ENCODE results near the gene SERPIND1.
"Not testable (repeated sequence)": the region's sequence is repeated elsewhere in the genome, so short reads cannot be mapped to it uniquely, and the experiment has no call there.

SERPIND1 gene

GRCh38 chr22:20825624-20826023, 51.7 kb downstream of the SERPIND1 start:
- peaks cover 33 to 84% (median 33%) of the 10 kb centered on the region in 3 donors for H3K36me3 ChIP-seq
- DNase-seq = no peak
- TF ChIP-seq CTCF (IDR thresholded peaks at IDR 0.05) = no peak

GRCh38 chr22:20826373-20827152, 52.6 kb downstream of the SERPIND1 start:
- DNase-seq; H3K27ac ChIP-seq; H3K9me3 ChIP-seq; H3K4me3 ChIP-seq; H3K27me3 ChIP-seq; intact Hi-C loops (cut with DNase I; ENCODE audit: low total_unique reads); H3K4me1 ChIP-seq: not testable (repeated sequence)
- H3K36me3 ChIP-seq = peaks cover 35 to 84% (median 37%) of the 10 kb centered on the region in 3 donors

More at GRCh38 chr22:20825624-20826023, 51.7 kb downstream of the SERPIND1 start:
- Histone ChIP-seq H3K27ac (no peak overlapping the region), H3K9me3 (no peaks in the 10 kb centered on the region), H3K4me1 (no peaks in the 10 kb centered on the region), H3K27me3 (no peaks in the 10 kb centered on the region), H3K4me3 (no peak overlapping the region)
- intact Hi-C loops (cut with DNase I; ENCODE audit: low total_unique reads) = no loop called here

- no peak for DNase-seq
- no peaks in the 10 kb centered on the region for H3K9me3 ChIP-seq
- H3K27ac ChIP-seq = no peak overlapping the region
- peaks cover 37 to 86% (median 55%) of the 10 kb centered on the region in 3 donors for H3K36me3 ChIP-seq
- H3K4me3 ChIP-seq = no peak overlapping the region
- no peaks in the 10 kb centered on the region for H3K27me3 ChIP-seq
- no peak for TF ChIP-seq CTCF (IDR thresholded peaks at IDR 0.05)
- intact Hi-C loops (cut with DNase I; ENCODE audit: low total_unique reads) = no loop called here
- H3K4me1 ChIP-seq = no peaks in the 10 kb centered on the region
These were observed 55.7 kb downstream of the SERPIND1 start for GRCh38 chr22:20829491-20830134.

- H3K9me3 ChIP-seq = no peaks in the 10 kb centered on the region
- no peaks in the 10 kb centered on the region for H3K27me3 ChIP-seq
- H3K27ac ChIP-seq = no peak overlapping the region
- H3K4me3 ChIP-seq = no peak overlapping the region
- DNase-seq = no peak
- peaks cover 30 to 60% (median 45%) of the 10 kb centered on the region in 3 donors for H3K36me3 ChIP-seq
- intact Hi-C loops (cut with DNase I; ENCODE audit: low total_unique reads) = no loop called here
- no peaks in the 10 kb centered on the region for H3K4me1 ChIP-seq
- no peak for TF ChIP-seq CTCF (IDR thresholded peaks at IDR 0.05)
These were observed 59.3 kb downstream of the SERPIND1 start for GRCh38 chr22:20833225-20833665.

GRCh38 chr22:20834206-20834605, 60.3 kb downstream of the SERPIND1 start:
- intact Hi-C loops (cut with DNase I; ENCODE audit: low total_unique reads) = no loop called here

More at GRCh38 chr22:20834206-20834605, 60.3 kb downstream of the SERPIND1 start:
- no peaks in the 10 kb centered on the region for H3K9me3 ChIP-seq
- DNase-seq = no peak
- H3K36me3 ChIP-seq = peaks cover 25 to 50% (median 45%) of the 10 kb centered on the region in 3 donors
- H3K27me3 ChIP-seq = no peaks in the 10 kb centered on the region
- no peak overlapping the region for H3K27ac ChIP-seq
- H3K4me3 ChIP-seq = no peak overlapping the region
- TF ChIP-seq CTCF (IDR thresholded peaks at IDR 0.05) = no peak
- H3K4me1 ChIP-seq = no peaks in the 10 kb centered on the region

All from tibial artery (tissue), 4 donors.